Activated CD4-positive, alpha-beta T cell treated with anti-CD3 and anti-CD28 coated beads, Interleukin-2, amount 50 U/mL, for 16 hours (primary cell): ENCODE measurements around the gene GRM4.
A peak's percentile ranks its signal among the peaks of the same experiment; 100 is the strongest.

Experiments used
- DNase-seq: peaks from one replicate; pipeline ENCODE4 v3.0.0-alpha.2; 2020

GRM4 gene

DNA sequence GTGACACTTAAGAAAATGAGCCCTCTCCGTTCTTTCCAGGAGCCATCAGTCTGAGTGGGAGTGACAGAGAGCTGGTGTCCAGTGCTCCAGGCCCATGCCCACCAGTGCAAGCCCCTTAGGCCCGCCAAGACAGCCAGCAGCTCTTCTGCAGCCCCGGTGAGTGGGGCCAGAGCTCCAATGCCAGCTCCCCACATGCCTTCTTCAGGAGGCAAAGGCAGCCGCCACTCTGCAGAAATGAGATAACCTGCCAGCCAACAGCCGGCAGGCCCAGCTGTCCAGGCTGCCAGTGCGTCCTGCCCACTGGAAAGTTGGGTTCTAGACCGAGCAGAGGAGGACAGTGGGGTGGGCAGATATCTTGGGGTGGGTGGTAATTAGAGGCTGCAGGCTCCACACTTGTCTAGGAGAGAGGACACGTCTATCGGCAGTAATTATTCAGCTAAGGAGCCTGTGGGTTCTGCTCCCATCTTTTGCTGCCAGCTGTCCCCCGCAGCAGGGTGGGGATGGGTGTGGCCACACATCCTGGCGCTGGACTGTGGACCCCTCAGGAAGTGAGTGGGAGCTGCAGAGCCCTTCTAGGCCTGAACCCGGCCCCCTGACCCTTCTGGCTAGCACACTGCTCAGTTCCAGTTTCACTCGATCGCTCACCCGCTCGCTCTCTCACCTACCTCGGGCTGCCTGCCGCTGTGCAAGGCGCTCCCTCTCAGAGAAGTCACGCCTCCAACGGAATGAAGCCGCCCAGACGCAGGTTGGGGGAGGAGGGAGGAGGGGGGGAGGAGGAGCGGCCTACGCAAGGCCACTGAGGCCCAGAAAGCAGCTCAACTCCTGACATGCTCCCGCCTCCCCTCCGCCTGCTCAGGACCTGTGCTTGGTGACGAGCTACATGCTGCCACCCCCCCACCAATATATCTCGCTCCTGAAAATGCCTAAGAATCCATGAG lies 3.6 kb downstream of the GRM4 start:
- no peak for DNase-seq

DNA sequence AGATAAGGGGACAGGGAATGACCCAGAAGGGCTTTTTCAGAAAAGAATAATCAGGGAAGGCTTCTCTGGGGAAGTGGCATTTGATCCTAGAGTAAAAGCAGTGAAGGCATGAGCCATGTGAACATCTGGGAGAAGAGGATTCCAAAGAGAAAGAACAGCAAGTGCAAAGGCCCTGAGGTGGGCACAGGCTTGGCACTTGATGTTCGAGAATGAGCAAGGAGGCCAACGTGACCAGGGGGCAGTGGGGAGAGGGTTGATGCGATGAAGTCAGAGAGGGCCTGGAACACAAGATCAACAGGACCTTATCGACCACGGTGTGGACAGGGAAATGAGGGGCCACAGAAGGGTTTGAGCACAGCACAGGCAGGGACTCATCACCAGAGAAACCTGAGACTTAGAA lies 5.8 kb downstream of the GRM4 start:
- DNase-seq = no peak

DNA sequence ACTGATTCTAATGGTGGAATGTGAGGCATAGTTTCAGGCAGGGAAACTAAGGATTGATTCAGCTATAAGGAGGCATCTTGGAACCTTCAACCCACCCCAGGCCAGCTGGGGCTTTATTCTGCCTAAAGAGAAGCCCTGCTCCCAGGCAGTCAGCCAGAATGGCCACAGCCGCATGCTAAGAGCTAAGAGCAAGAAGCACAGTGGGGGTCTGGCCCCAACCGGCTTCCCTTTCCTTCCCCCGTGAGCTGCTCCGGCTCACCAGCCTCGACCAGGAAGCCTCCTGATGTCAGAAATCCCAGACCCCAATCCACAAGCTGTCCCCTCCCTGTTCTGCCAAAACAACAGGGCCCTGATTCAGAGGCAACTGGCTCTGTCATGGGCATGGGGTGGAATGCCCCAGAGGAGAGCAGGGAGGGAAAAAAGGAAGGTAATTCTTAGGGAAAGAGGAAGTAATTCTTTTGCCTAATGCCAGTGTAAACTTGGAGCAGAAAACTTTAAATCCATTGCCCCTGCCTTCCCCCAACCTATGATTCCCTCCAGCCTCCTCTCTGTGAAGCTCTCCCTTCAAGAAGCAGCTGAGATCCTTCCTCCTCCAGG lies 6.9 kb downstream of the GRM4 start:
- no peak for DNase-seq

DNA sequence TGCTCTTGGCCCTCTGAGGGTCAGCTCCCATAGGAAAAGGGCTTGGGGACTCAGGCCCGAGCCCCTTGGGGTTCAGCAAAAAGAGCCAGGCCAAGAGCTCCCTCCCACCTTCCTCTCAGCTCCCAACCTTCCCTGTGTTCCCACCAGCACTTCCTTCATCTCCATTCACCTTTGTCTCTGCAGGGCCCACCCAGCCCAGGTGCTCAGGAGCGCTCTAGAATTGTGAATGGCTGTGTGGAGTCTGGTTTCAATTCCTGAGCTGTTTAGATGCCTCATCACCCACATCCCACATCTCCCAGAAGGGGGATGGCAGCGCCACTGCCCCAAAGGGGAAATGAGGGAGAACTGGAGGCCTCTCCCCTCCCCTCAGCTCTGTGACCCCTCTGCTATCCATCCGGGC lies 7.7 kb downstream of the GRM4 start:
- no peak for DNase-seq

DNA sequence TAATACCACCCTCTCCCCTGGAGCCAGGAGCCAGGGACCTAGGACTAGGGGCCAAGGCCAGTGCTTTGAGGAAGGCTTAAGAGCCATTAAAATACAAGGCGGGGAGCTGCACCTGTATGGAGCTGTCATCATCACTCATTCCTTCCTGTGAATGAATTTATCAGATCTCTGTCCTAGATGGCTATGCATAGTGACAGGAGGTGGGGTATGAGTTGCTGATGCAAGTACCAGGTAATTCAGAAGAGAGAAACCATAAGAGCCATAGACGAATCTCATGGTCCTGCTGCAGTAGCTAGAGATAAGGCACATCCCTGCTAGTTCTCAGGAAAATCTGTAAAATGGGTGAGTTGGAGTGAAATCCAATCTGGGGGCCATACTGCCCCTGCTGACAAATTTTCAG lies 10.3 kb downstream of the GRM4 start:
- DNase-seq = no peak

DNA sequence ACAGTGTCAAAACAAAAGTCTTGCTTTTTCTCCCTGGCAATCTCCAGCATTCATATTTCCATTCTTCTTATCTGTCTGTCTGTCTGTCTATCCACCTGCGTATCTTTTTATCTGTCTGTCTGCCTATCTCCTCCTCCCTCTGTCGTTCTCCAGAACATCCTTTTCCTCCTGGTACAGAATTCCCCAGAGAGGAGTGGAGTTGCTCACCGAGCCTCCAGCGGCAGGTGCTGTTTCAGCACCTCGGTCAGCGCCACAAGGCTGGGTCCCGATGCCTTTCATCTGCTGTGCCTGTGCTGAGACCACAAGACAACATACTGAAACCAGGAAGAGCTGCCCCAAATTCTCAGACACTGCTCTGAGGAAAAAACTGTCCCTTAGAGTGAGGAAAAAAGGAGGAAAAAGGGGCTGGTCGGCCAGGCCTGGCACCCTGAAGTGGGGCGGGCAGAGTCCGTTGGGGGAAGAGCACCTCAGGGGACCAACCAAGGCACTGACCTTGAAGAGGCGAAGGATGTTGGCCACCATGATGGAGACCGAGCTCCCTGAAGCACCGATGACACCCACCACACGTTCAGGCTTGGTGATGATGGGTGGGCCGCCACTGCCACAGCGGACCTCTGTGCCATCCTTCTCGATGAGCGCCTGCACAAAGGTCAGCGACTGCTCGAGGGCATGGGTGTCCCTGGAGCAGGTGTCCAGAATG lies 13.3 kb downstream of the GRM4 start:
- DNase-seq = peak; percentile 24

DNA sequence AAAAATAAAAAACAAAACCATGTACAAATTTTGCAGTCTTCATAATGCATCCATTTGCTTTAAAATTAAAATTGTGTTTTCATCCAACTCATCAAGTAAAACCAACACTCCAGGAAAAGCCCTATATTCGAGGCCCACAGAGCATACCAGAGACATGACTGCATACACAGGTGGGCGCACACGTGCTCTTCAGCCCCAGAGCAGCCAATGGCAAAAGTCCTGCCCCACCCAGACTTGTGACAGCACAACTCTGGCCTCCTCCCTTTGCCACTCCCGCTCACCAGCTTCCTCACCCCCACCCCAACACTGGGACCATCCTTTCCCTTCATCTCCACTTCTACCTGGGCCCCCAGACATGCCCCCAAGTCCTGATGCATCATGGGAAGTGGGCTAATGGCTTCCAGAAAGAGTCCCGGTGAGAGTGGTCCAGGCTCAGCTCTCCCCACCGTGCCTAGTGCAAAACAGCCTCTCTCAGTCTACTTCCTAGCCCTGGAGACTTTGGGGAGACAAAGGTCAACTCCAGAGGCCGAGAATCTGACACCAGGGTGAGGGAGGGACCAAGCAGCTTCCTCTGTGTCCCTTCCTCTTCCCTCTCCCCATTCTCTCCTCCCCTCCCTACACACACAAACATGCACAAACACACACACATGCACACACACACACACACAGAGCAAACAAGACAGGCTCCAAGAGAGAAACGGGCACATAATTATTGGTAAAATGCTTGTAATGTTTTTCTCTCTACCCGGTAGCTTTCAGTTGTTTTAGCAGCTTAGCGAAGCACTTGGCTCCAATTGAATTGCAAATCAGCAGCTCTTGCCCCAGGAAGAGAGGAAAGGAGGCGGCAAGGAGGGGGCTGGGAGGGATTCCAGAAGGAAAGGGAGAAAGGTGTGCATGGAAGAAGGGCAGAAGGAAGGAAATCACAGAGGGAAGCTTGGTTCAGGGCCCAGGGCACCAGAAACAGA lies 14.3 kb downstream of the GRM4 start:
- no peak for DNase-seq

DNA sequence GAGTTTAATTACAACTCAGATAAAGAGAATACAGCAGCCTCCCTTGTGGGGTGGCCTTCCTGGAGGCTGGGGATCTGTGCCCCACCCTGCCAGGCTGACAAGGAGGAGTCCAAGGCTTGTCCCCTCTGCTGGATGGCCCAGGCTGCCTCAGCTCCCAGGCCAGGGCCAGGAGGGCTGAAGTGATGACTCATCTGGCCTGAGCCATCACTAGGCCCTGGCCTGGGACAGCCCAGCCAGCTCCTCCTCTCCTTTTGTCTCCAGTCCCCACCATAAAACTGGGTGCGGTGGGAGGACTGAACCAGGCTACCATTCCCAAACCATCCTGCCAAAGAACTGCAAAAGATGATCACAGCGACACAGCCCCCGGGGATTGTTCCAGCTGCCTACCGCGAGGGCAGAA lies 15.0 kb downstream of the GRM4 start:
- no peak for DNase-seq

DNA sequence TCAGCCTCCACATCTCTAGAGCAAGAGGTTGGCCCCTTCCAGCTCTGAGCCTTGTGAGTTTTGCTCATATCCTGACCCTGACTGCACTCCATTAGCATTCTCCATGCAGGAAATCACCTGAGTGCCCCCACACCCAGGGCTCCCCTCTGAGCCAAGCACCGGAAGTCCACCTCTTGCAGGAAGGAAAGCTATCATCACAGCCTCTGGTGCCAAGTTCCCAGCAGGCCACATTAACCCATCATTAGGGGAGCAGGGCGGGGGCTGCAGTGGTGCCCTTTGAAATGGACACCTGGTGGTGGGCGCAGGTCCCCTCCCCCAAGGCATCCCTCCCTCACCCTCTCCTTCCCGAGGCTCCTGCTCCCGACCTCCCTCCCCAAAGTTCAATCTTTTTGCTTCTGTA lies 16.1 kb downstream of the GRM4 start:
- no peak for DNase-seq

DNA sequence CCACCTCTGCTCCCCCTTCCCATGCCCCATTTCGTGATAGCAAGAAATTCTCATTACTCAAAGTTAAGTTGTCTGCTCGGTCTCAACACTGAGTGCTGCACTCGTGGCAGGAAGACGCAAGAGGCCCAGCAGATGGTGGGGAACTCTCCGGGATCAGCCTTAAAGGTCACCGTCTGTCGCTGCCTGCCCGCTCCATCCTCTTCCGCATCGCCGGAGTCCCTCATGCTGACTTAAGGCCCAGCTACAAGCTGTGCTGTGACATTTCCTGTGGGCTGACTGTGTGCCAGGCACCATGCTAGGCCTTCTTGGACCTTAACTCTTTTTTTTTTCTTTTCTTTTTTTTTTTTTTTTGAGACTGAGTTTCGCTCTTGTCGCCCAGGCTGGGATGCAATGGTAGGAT lies 17.8 kb downstream of the GRM4 start:
- DNase-seq = no peak

DNA sequence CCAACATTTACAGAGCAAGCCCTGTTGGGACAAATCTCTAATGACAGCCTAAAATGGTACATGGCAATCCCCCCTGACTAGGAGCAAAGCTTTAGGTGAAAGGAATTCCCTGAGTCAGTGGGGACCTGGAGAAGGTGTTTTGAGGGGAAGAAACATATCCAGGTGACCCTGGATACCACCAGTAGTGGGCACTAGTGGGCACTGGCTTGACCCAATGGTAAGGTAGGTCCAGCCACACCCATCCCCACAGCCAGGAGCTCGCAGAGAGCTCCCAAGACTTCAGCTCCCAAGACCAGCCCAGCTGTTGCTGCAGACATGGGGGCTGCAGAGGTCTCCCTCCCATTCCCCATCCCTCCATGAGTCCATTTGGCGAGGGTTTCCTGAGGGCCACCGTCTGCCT lies 19.5 kb downstream of the GRM4 start:
- no peak for DNase-seq

DNA sequence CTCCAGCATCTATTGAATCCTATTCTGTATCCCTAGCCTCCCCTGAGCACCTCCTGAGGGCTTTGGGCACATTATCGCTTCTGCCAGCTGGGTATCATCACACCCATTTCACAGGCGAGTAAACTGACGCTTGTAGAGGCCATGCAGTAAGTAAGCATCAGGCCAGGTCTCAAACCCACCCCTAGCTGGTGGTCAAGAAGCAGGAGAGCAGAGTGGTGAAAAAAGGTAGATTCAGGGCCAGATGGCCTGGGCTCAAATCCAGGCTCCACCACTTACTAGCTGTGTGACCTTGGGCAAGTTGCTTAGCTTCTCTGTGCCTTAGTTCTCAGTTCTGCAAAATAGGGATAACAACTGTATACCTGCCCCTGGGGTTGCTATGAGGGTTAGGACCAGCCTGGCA lies 19.9 kb downstream of the GRM4 start:
- DNase-seq = no peak

DNA sequence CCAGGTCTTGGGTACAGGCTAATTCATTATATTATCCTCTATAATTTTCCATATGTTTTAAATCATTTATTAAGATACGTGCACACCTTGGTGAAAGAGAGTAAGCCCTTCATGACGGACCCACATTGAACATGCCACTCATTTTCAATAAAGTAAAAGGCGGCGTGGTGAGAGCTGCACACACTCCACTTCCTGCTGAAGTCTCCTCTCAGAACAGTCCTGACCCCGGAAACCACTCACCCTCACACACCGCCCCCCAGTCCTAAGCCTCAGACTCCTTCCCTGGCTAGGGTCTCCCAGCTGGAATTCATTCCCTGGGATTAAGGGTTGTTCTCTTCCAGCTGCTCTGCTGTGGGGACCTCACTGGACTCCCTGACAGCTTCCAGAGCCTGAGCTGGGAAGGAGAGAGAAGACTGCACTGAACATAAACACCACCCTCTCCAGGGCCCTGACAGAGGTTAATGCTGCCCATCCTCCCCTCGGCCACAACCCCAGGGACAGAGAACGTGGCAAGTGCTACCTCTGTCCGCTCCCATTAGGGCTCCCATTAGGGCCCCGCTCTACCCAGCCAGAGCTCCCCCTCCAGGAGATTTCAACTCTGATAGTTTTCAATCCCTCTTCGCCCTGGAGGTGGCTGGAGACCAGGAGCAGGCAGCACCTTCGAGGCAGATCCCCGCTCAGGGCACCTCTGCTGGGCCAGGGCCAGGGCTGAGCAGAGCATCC lies 24.8 kb downstream of the GRM4 start:
- DNase-seq = no peak

DNA sequence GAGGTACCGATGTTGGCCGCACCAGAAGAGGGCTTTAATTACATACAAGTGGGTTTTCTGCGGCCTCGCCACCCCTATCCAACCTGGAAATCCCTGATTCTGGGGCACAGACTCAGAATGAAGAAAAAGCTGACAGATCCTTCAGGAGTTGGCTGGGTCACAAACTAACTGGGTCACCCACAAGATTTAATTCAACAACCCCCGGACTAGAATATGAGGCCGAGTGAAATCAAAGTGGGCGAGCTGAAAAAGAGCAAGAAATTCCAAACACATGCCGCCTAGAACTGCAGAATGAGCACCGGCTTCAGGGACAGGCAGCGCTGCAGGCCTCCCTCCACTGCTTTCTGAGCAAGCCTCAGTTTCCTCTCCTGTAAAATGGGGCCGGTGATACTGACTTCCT lies 30.0 kb downstream of the GRM4 start:
- DNase-seq = no peak

DNA sequence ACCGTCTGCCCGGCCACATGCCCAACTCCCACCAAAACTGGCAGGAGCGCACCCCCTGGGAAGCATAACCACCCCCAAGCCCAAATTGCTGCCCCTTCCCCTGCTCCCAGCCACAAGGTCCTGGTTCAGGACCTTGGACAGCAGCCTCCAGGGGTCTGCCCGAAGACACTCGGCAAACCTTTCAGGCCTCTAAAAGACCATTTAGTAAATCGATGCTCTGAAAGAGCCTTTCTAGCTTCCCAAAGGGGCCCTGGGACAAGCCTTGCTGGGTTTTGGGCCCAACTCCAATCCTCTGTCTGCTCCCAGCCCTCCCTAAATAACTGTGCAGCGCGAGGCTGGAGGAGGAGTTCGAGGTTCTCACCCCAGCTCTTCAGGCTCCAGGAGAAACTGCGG lies 30.5 kb downstream of the GRM4 start:
- DNase-seq = no peak

DNA sequence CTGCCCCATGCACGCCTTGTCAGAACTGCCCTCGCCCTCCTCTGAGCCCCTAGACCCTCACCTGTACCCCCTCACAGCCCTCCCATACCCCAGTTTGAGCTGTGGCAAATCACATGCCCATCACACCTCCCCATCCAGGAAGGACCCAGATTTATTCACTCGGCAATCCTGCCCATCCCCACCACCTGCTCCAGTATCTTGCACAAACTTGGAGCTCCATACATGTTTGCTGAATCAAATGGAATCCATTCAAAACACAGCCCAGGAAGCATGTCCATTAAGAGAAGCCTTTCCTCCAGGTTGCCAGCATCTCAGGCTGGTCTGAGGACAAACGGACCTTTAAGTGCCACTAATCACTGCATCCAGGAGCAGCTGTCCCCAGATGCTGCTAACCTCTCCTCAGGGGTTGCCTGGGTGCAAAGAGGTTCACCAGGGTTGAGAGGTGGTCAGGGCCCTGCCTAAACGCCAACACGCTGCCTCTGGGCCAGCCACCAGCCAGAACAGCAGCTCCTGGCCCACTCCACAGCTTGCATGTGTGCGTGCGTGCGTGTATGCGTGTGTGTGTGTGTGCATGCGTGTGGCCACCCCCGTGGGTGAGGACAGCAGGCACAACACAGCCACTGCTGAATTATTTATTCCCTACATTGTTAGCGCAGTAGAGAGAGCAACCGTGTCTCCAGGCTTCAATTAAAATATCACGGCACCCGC lies 31.0 kb downstream of the GRM4 start:
- DNase-seq = no peak

DNA sequence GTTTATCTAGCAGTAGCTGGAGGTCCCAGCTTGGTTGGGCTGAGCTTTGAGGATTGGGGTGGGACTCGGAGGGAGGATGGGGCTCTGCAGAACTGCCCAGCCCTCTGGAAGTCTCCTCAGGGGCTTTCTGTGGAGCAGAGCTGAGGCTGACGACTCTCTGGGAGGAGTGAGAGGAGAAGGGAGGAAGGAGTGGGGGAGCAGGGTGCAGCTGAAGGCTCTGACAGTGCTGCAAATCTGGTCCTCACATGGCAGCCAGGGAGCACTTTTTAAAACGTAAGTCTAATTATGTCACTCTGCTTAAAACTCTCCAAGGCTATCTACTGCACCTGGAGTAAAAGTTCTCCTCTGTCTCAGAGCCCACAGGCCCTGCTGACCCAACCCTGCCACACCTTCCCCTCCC lies 32.4 kb downstream of the GRM4 start:
- no peak for DNase-seq

DNA sequence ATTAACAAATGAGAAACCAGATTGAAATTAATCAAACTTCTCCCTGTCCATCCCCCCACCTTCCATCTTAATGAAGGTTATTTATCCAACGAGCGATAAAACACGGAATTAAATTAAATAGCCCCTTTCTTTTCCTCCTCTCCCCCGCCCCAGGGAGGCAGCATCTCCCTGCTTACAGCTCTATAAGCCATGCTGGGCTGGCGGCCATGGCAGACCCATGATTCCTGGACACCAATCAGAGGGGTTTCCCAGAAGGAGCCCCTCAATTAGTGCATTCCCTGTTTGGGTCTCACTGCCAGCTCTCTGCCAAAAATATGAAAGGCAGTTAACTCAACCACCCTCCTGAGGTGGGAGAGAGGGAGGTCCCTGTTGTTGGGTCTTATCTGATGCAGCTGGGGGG lies 33.8 kb downstream of the GRM4 start:
- DNase-seq = no peak

DNA sequence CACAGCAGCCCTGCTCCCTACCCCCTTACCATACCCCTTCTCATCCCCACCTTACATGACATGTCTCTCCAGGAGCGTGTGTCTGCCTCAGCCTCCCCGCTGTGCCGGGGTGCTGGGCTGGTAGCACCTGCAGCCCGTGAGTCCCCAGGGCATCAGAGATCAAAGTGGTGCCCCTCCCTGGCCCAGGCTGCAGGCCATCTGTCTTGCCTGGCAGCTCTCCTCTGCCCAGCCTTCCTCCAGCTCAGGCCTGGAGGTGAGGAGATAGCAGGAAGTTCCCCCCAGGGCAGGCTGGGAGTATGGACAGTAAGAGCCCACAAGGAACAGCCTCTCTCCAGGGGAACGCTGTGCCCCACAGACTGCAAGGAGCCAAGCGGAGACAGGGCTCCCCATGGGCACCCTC lies 35.3 kb downstream of the GRM4 start:
- DNase-seq = no peak

DNA sequence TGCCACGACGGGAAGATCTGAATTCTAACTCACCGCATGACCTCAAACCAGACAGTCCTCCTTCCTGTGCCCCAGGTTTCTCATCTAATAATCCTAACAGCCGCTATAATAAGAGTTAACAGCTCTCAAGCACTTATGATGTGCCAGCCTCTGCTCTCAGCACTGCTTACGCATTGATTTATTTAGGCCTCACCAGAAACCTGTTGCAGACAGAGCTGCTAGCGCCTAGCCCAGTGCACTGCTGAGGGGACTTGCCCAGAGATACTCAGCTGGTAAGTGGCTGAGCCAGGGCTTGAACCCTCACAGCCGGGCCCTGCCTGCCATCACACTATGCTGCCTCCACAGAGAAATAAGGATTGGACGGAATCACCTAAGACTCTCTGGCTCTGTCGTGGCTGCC lies 37.7 kb downstream of the GRM4 start:
- DNase-seq = no peak

DNA sequence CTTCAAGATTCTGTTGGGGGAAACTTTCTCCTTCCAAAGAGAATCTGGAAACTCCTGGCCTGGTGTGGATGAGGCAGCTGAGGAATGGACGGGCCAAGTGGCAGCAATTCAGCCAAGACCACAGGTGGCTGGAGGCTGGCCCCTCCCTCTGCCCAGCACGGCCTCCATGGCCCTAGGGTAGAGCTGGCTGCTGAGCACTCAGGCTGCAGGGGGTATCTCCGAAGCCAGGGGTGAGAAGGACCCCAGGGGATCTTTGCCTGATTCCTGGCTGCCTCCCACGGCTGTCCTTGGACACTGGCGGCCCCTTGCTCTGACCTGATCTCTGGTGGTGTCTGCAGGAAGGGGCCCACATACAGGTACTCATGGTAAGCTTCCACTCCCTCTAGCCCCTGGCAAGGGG lies 39.0 kb downstream of the GRM4 start:
- DNase-seq = no peak

DNA sequence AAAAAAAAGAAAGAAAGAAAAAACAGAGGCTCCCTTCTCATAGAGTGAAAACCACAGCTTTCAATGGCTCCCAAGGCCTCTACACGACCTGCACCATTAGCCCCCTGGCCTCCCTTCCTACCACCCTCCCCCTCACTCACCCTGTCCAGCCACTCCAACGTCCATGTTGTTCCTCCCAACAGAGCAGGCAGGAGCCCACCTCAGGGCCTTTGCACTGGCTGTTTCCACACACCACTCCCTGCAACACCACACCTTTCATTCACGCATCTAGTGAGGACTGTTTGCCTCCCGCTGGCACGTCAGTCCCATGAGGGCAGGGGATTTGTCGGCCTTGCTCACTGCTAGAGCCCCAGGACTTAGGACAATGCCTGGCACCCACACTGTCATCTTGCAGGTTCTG lies 39.5 kb downstream of the GRM4 start:
- DNase-seq = no peak
